Measurements from ENCODE around the gene PNPLA1. TPM values are rescaled to one million over a fixed set of nuclear protein-coding genes. Genes with fewer than 3 reads are reported as not detected.

PNPLA1 gene
- polyA plus RNA-seq, 3 donors = 3.5 to 3.9 (median 3.8) TPM

- no CpG with 5 or more reads among the region's 2 CpGs for WGBS (ENCODE audit: insufficient coverage)
- intact Hi-C loops (cut with micrococcal nuclease) = no loop called here
- Histone ChIP-seq H3K9me3 (replicated peaks in 1 of 2; ENCODE audit: control insufficient read depth in 1 of 2, insufficient read depth in 1 of 2, low read length in 2 of 2) (no peaks in the 10 kb centered on the region), H3K4me3 (replicated peaks in 1 of 3; ENCODE audit: low read depth in 2 of 3, low read length in 3 of 3) (no peak overlapping the region), H3K27me3 (ENCODE audit: control insufficient read depth in 2 of 2, insufficient read depth in 2 of 2, low read length in 2 of 2) (no peaks in the 10 kb centered on the region), H3K36me3 (replicated peaks in 1 of 2; ENCODE audit: control insufficient read depth in 1 of 2, insufficient read depth in 2 of 2, low read length in 2 of 2) (no peaks in the 10 kb centered on the region), H3K79me2 (ENCODE audit: insufficient read depth, low read length) (no peaks in the 10 kb centered on the region), H4K20me1 (ENCODE audit: insufficient read depth, low read length) (no peaks in the 10 kb centered on the region), H3K4me1 (ENCODE audit: control insufficient read depth in 1 of 2, insufficient read depth in 2 of 2, low read length in 2 of 2) (peaks cover 28 to 40% of the 10 kb centered on the region in 2 donors), H3K9ac (ENCODE audit: insufficient read depth, low read length, poor library complexity, severe bottlenecking) (no peak overlapping the region), H2AFZ (ENCODE audit: insufficient read depth, low read depth, low read length, poor library complexity, severe bottlenecking) (no peak overlapping the region), H3K4me2 (replicated peaks; ENCODE audit: extremely low read depth, low read length, poor library complexity, severe bottlenecking) (no peak overlapping the region), H3K27ac (ENCODE audit: low read depth in 1 of 2, low read length in 2 of 2) (no peak overlapping the region)
- Mint-ChIP-seq H3K9me3 (peaks cover 0 to 1% (median 0%) of the 10 kb centered on the region in 7 donors), H3K4me3 (no peak overlapping the region), H3K36me3 (no peaks in the 10 kb centered on the region), H3K27ac (no peak overlapping the region), H3K27me3 (ENCODE audit: low read depth in 3 of 3) (peaks cover 0 to 11% (median 3%) of the 10 kb centered on the region in 3 donors), H3K4me1 (peaks cover 44% of the 10 kb centered on the region)
- TF ChIP-seq CTCF (IDR thresholded peaks at IDR 0.05) = no peak
- DNase-seq = peak in 1 of 3 donors; percentile 23
Observed at GRCh38 chr6:36277946-36278470, 8.1 kb downstream of the PNPLA1 start.

GRCh38 chr6:36280467-36280866 lies 10.6 kb downstream of the PNPLA1 start:
- 44% methylated on average over 3 of the region's 3 CpGs for WGBS (ENCODE audit: insufficient coverage)
- H3K36me3 ChIP-seq (replicated peaks in 1 of 2; ENCODE audit: control insufficient read depth in 1 of 2, insufficient read depth in 2 of 2, low read length in 2 of 2) = no peaks in the 10 kb centered on the region
- peak overlapping the region; percentile 22 to 89 (median 82) for H3K27ac Mint-ChIP-seq
- TF ChIP-seq CTCF (IDR thresholded peaks at IDR 0.05) = no peak
- H3K4me3 ChIP-seq (replicated peaks in 1 of 3; ENCODE audit: low read depth in 2 of 3, low read length in 3 of 3) = no peak overlapping the region
- H3K36me3 Mint-ChIP-seq = no peaks in the 10 kb centered on the region
- no peaks in the 10 kb centered on the region for H3K79me2 ChIP-seq (ENCODE audit: insufficient read depth, low read length)
- H3K4me1 ChIP-seq (ENCODE audit: control insufficient read depth in 1 of 2, insufficient read depth in 2 of 2, low read length in 2 of 2) = peaks cover 45 to 59% of the 10 kb centered on the region in 2 donors
- intact Hi-C loops (cut with micrococcal nuclease) = no loop called here
- H4K20me1 ChIP-seq (ENCODE audit: insufficient read depth, low read length) = no peaks in the 10 kb centered on the region
- peak overlapping the region in 1 of 2 donors; percentile 65 for H3K4me3 Mint-ChIP-seq
- peak overlapping the region; percentile 41 to 62 for H3K27ac ChIP-seq (ENCODE audit: low read depth in 1 of 2, low read length in 2 of 2)
- no peak overlapping the region for H3K9ac ChIP-seq (ENCODE audit: insufficient read depth, low read length, poor library complexity, severe bottlenecking)
- peaks cover 62% of the 10 kb centered on the region for H3K4me1 Mint-ChIP-seq
- H3K9me3 Mint-ChIP-seq = peaks cover 0 to 3% (median 0%) of the 10 kb centered on the region in 7 donors
- DNase-seq = peak; percentile 45 to 77 (median 68)
- no peaks in the 10 kb centered on the region for H3K9me3 ChIP-seq (replicated peaks in 1 of 2; ENCODE audit: control insufficient read depth in 1 of 2, insufficient read depth in 1 of 2, low read length in 2 of 2)
- H2AFZ ChIP-seq (ENCODE audit: insufficient read depth, low read depth, low read length, poor library complexity, severe bottlenecking) = no peak overlapping the region
- peak overlapping the region; percentile 17 for H3K4me2 ChIP-seq (replicated peaks; ENCODE audit: extremely low read depth, low read length, poor library complexity, severe bottlenecking)
- H3K27me3 Mint-ChIP-seq (ENCODE audit: low read depth in 3 of 3) = peaks cover 3 to 7% (median 3%) of the 10 kb centered on the region in 3 donors
- no peaks in the 10 kb centered on the region for H3K27me3 ChIP-seq (ENCODE audit: control insufficient read depth in 2 of 2, insufficient read depth in 2 of 2, low read length in 2 of 2)

All from CD14-positive monocyte (primary cell).